Activated T-helper 1 cell treated with Interleukin-2 at 50 U/mL for 16 hours (primary cell): Measurements from ENCODE around the gene THOC5.
"Not testable (repeated sequence)": the region's sequence is repeated elsewhere in the genome, so short reads cannot be mapped to it uniquely, and the experiment has no call there.

Experiments
- DNase-seq: peaks from one replicate; pipeline ENCODE4 v3.0.0-alpha.2; 2020; ENCODE audit warnings: low read depth

Gene THOC5

DNA sequence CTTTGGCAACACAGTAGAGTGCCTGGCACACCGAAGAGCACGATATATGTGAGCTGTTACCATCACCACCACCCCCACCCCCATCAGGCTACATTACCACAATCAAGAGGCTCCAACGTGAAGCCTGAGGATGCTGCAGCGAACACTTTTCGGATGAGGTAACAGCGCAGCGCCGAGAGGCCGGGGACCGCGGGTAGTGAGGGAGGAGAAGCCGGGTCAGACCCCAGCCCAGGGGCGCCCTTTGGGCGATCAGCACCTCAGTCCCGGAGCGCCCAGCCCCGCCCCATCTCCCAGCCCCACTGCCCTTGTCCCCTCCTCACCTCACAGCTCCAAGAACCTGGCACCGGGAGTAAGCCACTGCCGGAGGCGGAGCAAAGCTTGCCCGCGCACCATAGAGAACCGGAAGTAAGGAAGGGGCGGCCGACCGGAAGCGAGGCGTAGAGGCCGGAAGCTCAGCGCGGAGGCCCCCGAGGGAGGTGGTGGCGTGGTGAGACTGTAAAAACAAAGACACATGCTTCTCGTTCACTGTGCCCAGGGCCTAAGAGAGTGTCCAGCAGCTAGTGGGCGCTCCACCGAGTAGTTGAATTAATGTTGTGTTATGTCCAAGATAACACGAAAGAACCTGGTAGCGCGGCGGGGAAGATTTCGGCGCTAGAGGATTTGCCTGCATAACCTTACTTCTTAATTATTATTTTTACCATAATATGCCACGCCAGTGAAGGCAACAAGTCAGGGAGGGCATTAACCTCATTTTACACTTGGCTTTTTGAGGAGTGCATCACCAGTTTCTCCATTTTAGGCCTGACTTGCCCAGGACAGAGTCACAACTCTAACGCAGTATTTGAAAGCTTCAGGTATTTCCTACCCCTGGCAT is at the start of gene THOC5:
TSS of gene THOC5 (minus strand) at position 407 of the 874 bp plus-strand sequence. CDS start 4,610 bp downstream, outside the sequence.
- peak; percentile 86 for DNase-seq

DNA sequence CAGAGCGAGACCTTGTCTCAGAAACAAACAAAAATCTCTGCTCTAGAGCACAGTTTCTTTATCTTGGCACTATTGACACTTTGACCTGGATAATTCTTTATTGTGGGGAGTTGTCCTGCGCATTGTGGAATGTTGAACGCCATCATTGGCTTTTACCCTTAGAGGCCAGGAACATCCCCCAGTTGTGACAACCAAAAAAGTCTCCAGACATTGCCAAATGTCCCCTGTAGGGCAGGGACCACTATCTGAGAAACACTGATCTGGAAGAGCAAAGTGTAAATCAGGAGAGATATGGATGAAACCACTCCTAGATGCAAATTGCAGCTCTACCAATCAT is 45.1 kb upstream of the THOC5 start:
- no peak for DNase-seq

GRCh38 chr22:29597871-29598683 is 44.5 kb upstream of the THOC5 start:
- DNase-seq: not testable (repeated sequence)

DNA sequence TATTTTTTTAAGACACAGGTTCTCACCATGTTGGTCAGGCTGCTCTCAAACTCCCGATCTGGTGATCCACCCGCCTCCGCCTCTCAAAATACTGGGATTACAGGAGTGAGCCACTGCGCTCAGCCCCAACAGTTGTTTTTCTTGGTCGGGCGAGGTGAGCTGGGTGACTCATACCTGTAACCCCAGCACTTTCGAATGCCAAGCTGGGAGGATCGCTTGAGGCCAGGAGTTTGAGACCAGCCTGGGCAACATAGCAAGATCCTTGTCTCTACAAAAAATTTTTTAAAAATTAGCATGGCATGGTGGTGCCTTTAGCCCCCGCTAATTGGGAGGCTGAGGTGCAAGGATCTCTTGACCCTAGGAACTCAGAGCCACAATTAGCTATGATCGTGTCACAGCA is 42.9 kb upstream of the THOC5 start:
- DNase-seq: no peak

- DNase-seq: not testable (repeated sequence)
These were observed 40.9 kb upstream of the THOC5 start for GRCh38 chr22:29594447-29594846.

- DNase-seq: no peak
These were observed 40.4 kb upstream of the THOC5 start for GRCh38 chr22:29593923-29594322.

DNA sequence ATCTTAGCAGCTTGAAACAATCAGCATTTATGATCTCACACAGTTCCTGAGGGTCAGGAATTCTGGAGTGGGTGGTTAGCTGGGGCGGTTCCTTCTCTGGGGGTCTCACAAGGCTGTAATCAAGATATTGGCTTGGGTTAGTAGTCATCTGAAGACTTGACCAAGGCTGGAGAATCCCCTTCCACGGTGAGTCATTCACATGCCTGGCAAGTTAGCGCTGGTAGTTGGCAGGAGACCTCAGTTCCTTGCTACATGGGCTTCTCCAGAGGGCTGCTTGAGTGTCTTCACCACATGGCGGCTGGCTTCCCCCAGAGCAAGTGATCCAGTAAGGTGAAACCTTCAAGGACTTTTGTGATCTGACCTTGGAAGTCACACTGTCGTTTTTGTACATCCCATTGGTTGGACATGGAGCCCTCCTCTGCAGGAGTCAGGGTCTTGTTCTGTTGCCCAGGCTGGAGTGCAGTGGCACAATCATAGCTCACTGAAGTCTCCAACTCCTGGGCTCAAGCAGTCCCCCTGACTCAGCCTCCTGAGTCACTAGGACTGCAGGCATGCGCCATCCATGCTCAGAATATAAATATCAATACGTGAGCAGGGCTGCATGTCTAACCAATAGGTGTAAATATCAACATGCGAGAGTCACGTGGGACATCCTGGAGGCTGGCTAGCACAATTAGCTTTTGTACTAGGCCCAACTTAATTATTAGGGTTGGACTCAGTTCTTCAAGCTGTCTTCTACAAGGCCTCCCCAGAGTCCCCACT is 34.6 kb upstream of the THOC5 start:
- DNase-seq: no peak

- DNase-seq: not testable (repeated sequence)
These were observed 32.7 kb upstream of the THOC5 start for GRCh38 chr22:29586193-29586705.

DNA sequence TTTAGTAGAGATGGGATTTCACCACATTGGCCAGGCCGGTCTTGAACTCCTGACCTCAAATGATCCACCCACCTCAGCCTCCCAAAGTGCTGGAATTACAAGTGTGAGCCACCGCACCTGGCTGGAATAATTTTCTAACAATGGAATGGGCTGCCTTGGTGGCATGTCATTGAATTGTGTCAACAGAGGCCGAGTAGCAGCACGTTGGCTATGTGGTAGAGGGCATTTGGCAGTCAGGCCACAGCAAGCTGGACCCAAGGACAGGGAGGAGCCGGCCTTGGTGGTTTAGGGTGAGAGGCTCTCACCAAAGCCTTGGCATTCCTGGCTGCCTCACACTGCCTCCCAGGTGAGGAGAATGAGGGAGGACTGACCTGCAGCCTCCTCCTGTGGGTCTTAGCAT is 31.4 kb upstream of the THOC5 start:
- DNase-seq: no peak

DNA sequence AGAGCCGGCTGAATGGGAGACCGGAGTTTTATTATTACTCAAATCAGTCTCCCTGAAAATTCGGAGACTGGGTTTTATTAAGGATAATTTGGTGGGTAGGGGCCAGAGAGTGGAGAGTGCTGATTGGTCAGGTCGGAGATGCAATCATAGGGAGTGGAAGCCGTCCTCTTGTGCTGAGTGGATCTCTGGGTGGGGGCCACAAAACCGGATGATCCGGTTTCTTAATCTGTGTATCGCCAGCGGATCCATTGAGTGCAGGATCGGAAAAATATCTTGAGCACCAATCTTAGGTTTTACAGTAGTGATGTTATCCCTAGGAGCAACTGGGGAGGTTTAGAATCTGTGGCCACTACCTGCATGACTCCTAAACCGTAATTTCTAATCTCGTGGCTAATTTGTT is 28.2 kb upstream of the THOC5 start:
- no peak for DNase-seq

DNA sequence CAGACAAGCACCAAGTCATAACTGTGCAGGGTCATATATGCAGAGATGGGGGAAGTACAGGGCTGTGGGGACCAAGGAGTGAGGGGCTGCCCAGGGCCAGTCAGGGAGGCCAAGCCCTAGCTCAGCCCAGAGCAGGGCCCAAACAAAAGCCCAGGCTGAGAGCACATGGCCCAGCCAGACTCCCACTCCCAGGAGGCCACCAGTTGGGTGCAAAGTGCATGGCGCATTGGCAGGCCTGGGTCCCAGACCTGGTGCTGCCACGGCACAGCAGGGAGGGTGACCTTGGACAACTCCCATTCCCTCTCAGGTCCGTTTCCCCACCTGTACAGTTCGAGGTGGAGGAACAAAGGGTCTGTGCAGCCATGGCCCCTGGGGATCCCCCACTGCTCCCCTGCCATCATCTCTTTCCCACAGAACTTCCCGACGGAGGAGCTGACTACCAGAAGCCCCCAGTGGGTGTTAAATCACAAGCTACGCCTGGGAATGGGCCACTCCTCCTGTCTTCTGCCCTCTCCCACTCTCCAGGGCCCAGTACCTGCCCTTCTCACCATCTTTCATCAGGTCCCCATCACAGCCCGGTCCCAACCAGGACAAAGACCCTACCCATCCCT is 26.7 kb upstream of the THOC5 start:
- DNase-seq: no peak

DNA sequence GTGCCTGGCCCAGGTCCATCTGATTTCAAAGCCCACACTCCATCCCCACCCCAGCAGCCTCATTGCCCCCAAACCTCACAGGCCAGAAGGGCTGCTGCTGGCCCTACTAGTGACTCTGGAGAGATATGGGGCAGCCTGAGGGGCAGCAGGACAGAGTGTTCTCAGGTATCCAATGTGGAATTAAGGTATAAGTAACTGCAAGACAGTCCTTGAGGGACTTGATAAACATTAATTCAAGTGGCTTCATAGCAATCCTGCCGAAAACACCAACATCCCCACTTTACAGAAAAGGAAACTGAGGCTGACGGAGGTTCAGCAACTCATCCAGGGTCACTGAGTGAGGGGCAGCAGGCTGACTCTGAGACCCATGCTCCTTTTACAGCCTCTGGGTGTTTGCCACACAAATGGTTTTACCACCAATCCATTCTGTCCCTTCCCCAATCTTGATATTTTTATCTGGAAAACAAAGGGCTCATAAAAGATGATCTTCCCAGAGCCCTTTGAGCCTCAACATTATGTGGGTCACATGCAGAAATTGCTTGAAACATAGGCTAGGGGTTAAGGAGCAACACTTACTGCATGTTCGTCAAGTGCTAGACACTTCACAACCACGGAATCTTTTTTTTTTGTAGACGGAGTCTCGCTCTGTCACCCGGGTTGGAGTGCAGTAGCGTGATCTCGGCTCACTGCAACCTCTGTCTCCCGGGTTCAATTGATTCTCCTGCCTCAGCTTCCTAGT is 25.1 kb upstream of the THOC5 start:
- no peak for DNase-seq

GRCh38 chr22:29574762-29575450 is 21.3 kb upstream of the THOC5 start:
- DNase-seq: no peak

- no peak for DNase-seq
These were observed 17.5 kb upstream of the THOC5 start for GRCh38 chr22:29570912-29571549.

GRCh38 chr22:29570456-29570855 is 16.9 kb upstream of the THOC5 start:
- no peak for DNase-seq

DNA sequence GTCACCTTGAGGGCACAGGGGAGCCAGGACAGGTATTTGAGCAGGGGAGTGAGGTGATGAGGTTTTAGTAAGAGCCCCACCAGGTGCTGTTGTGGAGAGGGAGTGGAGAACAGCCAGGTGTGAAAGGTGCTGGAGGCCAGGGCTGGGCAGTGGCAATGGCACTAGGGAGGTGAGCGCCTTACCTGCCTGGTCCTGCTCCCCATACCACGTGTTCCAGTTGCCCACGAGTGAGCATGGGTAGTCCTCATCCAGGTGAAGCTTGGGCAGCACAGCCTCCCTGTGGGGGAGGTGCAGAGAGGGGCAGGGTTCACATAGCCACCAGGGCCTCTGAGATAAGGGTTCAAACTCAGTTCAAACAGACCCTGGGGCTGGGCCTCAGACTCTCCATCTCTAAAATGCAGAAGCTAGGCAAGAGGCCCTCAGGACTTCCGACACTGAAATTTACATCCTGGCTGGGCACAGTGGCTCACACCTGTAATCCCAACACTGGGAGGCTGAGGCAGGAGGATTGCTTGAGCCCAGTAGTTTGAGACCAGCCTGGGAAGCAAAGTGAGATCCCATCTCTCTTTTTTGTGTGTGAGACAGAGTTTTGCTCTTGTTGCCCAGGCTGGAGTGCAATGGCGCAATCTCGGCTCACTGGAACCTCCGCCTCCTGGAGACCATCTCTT is 15.6 kb upstream of the THOC5 start:
- no peak for DNase-seq

DNA sequence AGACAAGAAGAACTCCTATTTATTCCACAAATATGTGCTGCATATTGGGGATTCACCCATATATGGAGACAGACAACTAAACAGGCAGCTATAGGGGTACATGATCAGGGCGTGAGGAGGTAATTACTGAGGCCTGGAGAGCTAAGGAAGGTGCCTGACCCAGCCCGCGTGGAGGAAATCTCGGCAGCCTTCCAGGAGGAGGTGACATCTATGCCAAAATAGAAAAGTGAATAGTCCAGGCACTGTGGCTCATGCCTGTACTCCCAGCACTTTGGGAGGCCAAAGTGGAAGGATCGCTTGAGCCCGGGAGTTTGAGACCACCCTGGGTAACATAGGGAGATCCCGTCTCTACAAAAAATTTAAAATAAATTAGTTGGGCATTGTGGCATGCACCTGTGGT is 13.8 kb upstream of the THOC5 start:
- DNase-seq: no peak

DNA sequence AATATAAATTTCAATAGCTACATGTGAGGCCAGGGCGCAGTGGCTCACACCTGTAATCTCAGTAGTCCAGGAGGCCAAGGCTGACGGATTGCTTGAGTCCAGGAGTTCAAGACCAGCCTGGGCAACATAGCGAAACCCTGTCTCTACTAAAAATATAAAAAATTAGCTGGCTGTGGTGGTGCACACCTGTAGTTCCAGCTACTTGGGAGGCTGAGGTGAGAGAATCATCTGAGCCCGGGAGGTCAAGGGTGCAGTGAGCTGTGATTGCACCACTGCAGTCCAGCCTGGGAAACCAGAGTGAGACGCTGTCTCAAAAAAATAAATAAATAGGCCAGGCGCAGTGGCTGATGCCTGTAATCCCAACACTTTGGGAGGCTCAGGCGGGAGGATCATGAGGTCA is 13.0 kb upstream of the THOC5 start:
- DNase-seq: not testable (repeated sequence)
